HepG2 (cell line): ENCODE measurements around the gene ZNF618.

ENCODE experiments used
- JUNB ChIP-seq: sonication (generic); formaldehyde crosslinking; IDR thresholded peaks from 2 replicates; pipeline ENCODE4 v1.8.0; 2022; ENCODE audit warnings: missing genetic modification reagents, mild to moderate bottlenecking, borderline replicate concordance
- MTA1 ChIP-seq: sonication (generic); formaldehyde crosslinking; IDR thresholded peaks from 2 replicates; pipeline ENCODE4 v1.4.0; 2020; ENCODE audit warnings: missing genetic modification reagents, mild to moderate bottlenecking, borderline replicate concordance
- NPAS2 ChIP-seq: sonication (generic); formaldehyde crosslinking; IDR thresholded peaks from 2 replicates; pipeline ENCODE4 v1.8.0; 2022; ENCODE audit warnings: mild to moderate bottlenecking, missing genetic modification reagents, borderline replicate concordance
- RELA ChIP-seq: sonication (generic); formaldehyde crosslinking; IDR thresholded peaks from 2 replicates; pipeline ENCODE4 v1.4.0; 2020; ENCODE audit warnings: missing genetic modification reagents
- TF ChIP-seq, protein P1 (sequence below), 2 experiments: IDR thresholded peaks; 2 replicates each; pipeline ENCODE4 v1.6.1; 2011 to 2012; ENCODE audit warnings: low read length in 2 of 2, borderline replicate concordance in 1 of 2, low read depth in 1 of 2, mild to moderate bottlenecking in 1 of 2, moderate library complexity in 1 of 2

DNA sequence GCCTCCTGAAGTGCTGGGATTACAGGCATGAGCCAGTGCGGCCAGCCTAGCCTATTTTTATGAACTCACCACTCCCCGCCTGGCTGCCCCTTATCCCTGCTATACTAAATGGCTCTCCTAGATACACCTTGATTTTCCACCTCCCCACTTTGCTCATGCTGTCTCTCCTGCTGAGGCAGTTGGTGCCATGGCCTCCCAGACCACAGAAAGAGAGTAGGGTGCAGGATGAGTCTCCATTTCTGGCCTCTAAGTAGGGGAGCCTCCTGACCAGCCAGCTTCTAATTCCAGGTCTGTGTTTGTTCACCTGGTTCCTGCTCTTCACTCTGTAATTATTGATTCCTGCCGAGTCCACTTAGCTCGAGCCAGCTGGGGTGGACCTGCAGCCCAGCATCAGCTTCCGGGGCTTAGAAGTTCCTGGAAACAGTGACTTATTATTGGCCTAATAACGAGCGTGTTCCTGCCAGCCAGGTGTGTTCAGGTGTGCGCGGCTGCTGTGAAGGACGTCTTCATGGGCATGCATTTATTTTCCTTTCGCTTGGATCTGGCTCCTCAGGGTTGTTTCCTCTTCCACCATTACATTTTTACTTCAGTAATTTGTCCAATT, 34.0 kb downstream of the ZNF618 start:
- TF ChIP-seq RELA (CRISPR knock-in tag) (no peak), JUNB (no peak), MTA1 (CRISPR knock-in tag) (no peak), NPAS2 (CRISPR knock-in tag) (no peak)
- TF ChIP-seq, protein P1, sequence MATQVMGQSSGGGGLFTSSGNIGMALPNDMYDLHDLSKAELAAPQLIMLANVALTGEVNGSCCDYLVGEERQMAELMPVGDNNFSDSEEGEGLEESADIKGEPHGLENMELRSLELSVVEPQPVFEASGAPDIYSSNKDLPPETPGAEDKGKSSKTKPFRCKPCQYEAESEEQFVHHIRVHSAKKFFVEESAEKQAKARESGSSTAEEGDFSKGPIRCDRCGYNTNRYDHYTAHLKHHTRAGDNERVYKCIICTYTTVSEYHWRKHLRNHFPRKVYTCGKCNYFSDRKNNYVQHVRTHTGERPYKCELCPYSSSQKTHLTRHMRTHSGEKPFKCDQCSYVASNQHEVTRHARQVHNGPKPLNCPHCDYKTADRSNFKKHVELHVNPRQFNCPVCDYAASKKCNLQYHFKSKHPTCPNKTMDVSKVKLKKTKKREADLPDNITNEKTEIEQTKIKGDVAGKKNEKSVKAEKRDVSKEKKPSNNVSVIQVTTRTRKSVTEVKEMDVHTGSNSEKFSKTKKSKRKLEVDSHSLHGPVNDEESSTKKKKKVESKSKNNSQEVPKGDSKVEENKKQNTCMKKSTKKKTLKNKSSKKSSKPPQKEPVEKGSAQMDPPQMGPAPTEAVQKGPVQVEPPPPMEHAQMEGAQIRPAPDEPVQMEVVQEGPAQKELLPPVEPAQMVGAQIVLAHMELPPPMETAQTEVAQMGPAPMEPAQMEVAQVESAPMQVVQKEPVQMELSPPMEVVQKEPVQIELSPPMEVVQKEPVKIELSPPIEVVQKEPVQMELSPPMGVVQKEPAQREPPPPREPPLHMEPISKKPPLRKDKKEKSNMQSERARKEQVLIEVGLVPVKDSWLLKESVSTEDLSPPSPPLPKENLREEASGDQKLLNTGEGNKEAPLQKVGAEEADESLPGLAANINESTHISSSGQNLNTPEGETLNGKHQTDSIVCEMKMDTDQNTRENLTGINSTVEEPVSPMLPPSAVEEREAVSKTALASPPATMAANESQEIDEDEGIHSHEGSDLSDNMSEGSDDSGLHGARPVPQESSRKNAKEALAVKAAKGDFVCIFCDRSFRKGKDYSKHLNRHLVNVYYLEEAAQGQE (IDR thresholded peaks at IDR 0.05; ENCODE audit: borderline replicate concordance in 1 of 2, low read depth in 1 of 2, low read length in 2 of 2): no peak
